Naive thymus-derived CD8-positive, alpha-beta T cell (primary cell): ENCODE data around the gene MYRIP. TPM values are rescaled to one million over a fixed set of nuclear protein-coding genes. Genes with fewer than 3 reads are reported as not detected.

Experiments used
- ATAC-seq, 2 donors: fragments of 150-1000 bp; cut with Tn5 transposase in 1 of 2; sonication (Bioruptor Pico), chemical (Tn5 transposase) in 1 of 2; 1 replicate in 1 of 2; 2 replicates in 1 of 2; pipeline ENCODE4 v1.10.0; 2021; ENCODE audit warnings: mild to moderate bottlenecking in 2 of 2, moderate library complexity in 2 of 2
- POLR2A ChIA-PET: fragments of 350-600 bp; sonication (Branson Sonifier 250); formaldehyde crosslinking; loops from one replicate; lab custom pipeline; 2021; ENCODE audit warnings: antibody characterized with exemption; lab: Charles Lee
- DNase-seq, 10 donors: peaks; one replicate each; pipeline versions ENCODE4 v3.0.0 to v3.0.0-alpha.2; 2020 to 2022
- H3K27ac Mint-ChIP-seq, 10 donors: one replicate each; pipeline ENCODE4 v1.8.0; 2020 to 2022; ENCODE audit warnings: mild to moderate bottlenecking in 10 of 10, mixed read lengths in 10 of 10, moderate library complexity in 4 of 10, inconsistent platforms in 1 of 10
- H3K27me3 Mint-ChIP-seq, 5 donors: one replicate each; pipeline ENCODE4 v1.8.0; 2021 to 2022; ENCODE audit warnings: mixed read lengths in 5 of 5
- H3K36me3 Mint-ChIP-seq, 3 donors: one replicate each; pipeline ENCODE4 v1.8.0; 2020 to 2022; ENCODE audit warnings: mixed read lengths in 3 of 3, mild to moderate bottlenecking in 2 of 3, inconsistent platforms in 1 of 3
- H3K4me1 Mint-ChIP-seq, 4 donors: one replicate each; pipeline ENCODE4 v1.8.0; 2021 to 2022; ENCODE audit warnings: mixed read lengths in 4 of 4
- H3K4me3 Mint-ChIP-seq, 10 donors: one replicate each; pipeline ENCODE4 v1.8.0; 2020 to 2022; ENCODE audit warnings: mild to moderate bottlenecking in 10 of 10, mixed read lengths in 10 of 10, moderate library complexity in 6 of 10, inconsistent platforms in 1 of 10
- H3K9me3 Mint-ChIP-seq, 9 donors: one replicate each; pipeline ENCODE4 v1.8.0; 2020 to 2022; ENCODE audit warnings: mixed read lengths in 9 of 9, mild to moderate bottlenecking in 3 of 9, inconsistent platforms in 1 of 9, moderate library complexity in 1 of 9
- polyA plus RNA-seq, 3 donors: library from polyadenylated mRNA; unstranded; fragments of 300-500 nt; fragmentation: Illumina TruSeq; gene quantifications; one replicate each; pipeline ENCODE4 v1.2.3, GENCODE V29; 2021
- total RNA-seq, 8 experiments: library from RNA in 2 of 8; stranded (reverse) in 2 of 8; gene quantifications; one replicate each; pipeline ENCODE4 v1.2.3 and lab custom pipeline; 2021 to 2026

MYRIP gene
- total and polyA plus RNA-seq, 5 experiments from 2014 or later: 0.08 TPM; not detected in 4

DNA sequence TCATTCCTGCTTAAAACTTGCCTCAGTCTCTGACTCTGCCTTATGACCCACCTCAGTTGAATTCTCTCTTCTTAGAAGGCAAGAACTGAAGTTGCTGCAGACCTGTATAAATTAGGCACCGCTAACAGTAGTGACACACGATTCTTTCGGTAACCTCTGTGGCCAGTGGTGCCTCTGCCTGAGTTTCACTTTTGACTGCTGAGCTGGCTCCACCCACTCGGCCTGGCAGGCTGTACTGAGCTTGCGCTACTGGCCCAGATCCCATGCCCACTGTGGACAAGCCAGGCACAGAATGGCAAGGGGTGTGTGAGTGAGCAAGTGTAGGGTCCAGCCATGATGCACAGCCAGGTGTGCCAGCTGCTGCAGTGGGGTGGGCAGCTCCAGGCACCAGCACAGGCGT is 481.0 kb downstream of the MYRIP start:
- no peak for DNase-seq
- POLR2A ChIA-PET: interaction anchor here (0.5 kb wide), 1 partner anchor 20 kb away, joined by 4 read pairs; no protein-coding TSS in a partner anchor
- peak overlapping the region in 1 of 10 donors; percentile 50 for H3K4me3 Mint-ChIP-seq
- no peaks in the 10 kb centered on the region for H3K4me1 Mint-ChIP-seq
- peaks cover 0 to 7% (median 0%) of the 10 kb centered on the region in 9 donors for H3K9me3 Mint-ChIP-seq
- H3K36me3 Mint-ChIP-seq: peaks cover 16 to 58% (median 42%) of the 10 kb centered on the region in 3 donors
- ATAC-seq: no peak
- H3K27me3 Mint-ChIP-seq: no peaks in the 10 kb centered on the region
- H3K27ac Mint-ChIP-seq: no peak overlapping the region

GRCh38 chr3:40291471-40291870 is 482.1 kb downstream of the MYRIP start:
- Mint-ChIP-seq H3K27me3 (no peaks in the 10 kb centered on the region), H3K36me3 (peaks cover 15 to 57% (median 52%) of the 10 kb centered on the region in 3 donors)

GRCh38 chr3:40292637-40293349 is 483.4 kb downstream of the MYRIP start:
- DNase-seq (no peak), ATAC-seq (no peak)
- no peaks in the 10 kb centered on the region for H3K4me1 Mint-ChIP-seq
- H3K4me3 Mint-ChIP-seq: no peak overlapping the region
- POLR2A ChIA-PET: interaction anchor here (1.3 kb wide), 1 partner anchor 16 kb away, joined by 3 read pairs; no protein-coding TSS in a partner anchor
- H3K9me3 Mint-ChIP-seq: peaks cover 0 to 2% (median 0%) of the 10 kb centered on the region in 9 donors
- peaks cover 20 to 63% (median 61%) of the 10 kb centered on the region in 3 donors for H3K36me3 Mint-ChIP-seq
- H3K27me3 Mint-ChIP-seq: no peaks in the 10 kb centered on the region
- no peak overlapping the region for H3K27ac Mint-ChIP-seq

More at GRCh38 chr3:40291471-40291870, 482.1 kb downstream of the MYRIP start:
- DNase-seq (no peak), ATAC-seq (no peak)
- Mint-ChIP-seq H3K4me3 (no peak overlapping the region), H3K4me1 (no peaks in the 10 kb centered on the region), H3K27ac (no peak overlapping the region), H3K9me3 (peaks cover 0 to 2% (median 0%) of the 10 kb centered on the region in 9 donors)
- POLR2A ChIA-PET: no interaction called here

DNA sequence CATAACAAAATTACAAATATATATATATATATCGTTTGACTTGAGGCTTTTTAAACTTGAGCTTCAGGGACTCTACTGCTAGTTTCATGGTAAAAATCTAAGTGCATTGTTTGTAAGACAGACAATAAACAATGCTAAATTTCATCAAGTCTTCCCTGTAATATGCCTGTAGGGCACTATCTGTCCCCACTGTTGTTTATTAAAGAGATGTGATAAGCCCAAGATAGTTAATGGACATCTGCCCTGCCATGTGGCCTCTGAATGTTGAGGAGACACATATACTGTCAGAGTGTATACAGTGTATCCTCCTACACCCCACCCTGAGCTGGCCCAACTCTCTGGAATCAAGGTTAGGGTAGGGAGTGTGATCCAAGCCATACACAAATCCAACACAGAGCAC is 485.0 kb downstream of the MYRIP start:
- no peaks in the 10 kb centered on the region for H3K4me1 Mint-ChIP-seq

DNA sequence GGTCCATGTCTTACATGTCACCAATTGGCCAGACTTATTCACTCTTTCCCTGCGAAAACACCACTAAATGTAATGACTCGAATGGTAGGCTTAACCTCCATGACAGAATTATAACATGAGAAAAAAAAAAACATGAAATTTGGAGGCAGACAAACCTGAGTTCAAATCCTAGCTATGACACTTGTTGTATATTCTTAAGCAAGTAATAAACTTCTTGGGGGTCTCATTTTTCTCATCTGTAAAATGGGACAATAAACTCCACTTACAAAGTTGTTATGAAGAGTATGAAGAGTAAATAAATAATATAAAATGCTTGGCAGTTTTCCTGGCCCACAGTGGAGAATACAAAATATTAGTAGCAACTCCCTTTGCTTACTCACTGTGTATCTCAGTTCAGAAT is 488.7 kb downstream of the MYRIP start:
- Mint-ChIP-seq H3K27me3 (no peaks in the 10 kb centered on the region), H3K4me1 (no peaks in the 10 kb centered on the region), H3K36me3 (peaks cover 22 to 64% (median 58%) of the 10 kb centered on the region in 3 donors), H3K9me3 (no peaks in the 10 kb centered on the region), H3K27ac (no peak overlapping the region), H3K4me3 (no peak overlapping the region)
- no peak for DNase-seq
- POLR2A ChIA-PET: interaction anchor here (1.7 kb wide), 1 partner anchor 11 kb away, joined by 5 read pairs; the partner anchor contains the start of gene EIF1B
- ATAC-seq: no peak

More for the DNA sequence above, 485.0 kb downstream of the MYRIP start:
- Mint-ChIP-seq H3K27ac (no peak overlapping the region), H3K9me3 (peaks cover 0 to 2% (median 0%) of the 10 kb centered on the region in 9 donors), H3K4me3 (no peak overlapping the region), H3K36me3 (peaks cover 20 to 66% (median 65%) of the 10 kb centered on the region in 3 donors), H3K27me3 (no peaks in the 10 kb centered on the region)
- POLR2A ChIA-PET: no interaction called here
- DNase-seq (no peak), ATAC-seq (no peak)

- Mint-ChIP-seq H3K4me3 (no peak overlapping the region), H3K36me3 (peaks cover 22 to 57% (median 53%) of the 10 kb centered on the region in 3 donors)
- POLR2A ChIA-PET: no interaction called here
Observed at GRCh38 chr3:40299130-40299720, 489.8 kb downstream of the MYRIP start.

DNA sequence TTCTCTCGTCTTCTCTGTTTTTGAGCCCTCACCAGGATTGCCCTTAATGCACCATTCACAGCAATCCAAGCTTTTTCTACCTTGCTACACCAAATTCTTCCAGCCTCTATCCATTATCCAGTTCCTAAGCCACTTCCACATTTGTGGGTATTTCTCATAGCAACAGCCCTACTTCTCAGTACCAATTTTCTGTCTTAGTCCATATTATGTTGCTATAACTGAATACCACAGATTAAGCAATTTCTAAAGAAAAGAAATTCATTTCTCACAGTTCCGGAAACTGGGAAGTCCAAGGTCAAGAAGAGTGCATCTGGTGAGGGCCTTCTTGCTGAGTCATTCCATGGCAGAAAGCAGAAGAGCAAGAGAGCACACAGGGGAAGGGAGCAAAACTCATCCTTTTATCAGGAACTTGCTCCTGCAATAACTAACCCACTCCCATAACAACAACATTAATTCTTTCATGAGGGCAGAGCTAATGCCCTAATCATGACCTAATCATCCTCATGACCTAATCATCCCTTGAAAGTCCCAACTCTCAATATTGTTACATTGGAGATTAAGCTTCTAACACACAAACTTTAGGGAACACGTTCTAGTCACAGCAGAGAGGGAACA is 490.4 kb downstream of the MYRIP start:
- Mint-ChIP-seq H3K27me3 (no peaks in the 10 kb centered on the region), H3K36me3 (peaks cover 17 to 53% (median 48%) of the 10 kb centered on the region in 3 donors), H3K27ac (peak overlapping the region in 1 of 10 donors; percentile 16), H3K9me3 (no peaks in the 10 kb centered on the region), H3K4me3 (no peak overlapping the region), H3K4me1 (no peaks in the 10 kb centered on the region)
- DNase-seq: no peak
- ATAC-seq: no peak
- POLR2A ChIA-PET: no interaction called here

More at GRCh38 chr3:40299130-40299720, 489.8 kb downstream of the MYRIP start:
- Mint-ChIP-seq H3K9me3 (no peaks in the 10 kb centered on the region), H3K27ac (no peak overlapping the region), H3K4me1 (no peaks in the 10 kb centered on the region), H3K27me3 (no peaks in the 10 kb centered on the region)
- ATAC-seq (no peak), DNase-seq (no peak)

- POLR2A ChIA-PET: no interaction called here
- Mint-ChIP-seq H3K4me3 (no peak overlapping the region), H3K4me1 (no peaks in the 10 kb centered on the region), H3K9me3 (no peaks in the 10 kb centered on the region), H3K27ac (no peak overlapping the region), H3K27me3 (no peaks in the 10 kb centered on the region), H3K36me3 (peaks cover 11 to 40% (median 31%) of the 10 kb centered on the region in 3 donors)
- ATAC-seq (no peak), DNase-seq (no peak)
Observed at GRCh38 chr3:40302784-40303183, 493.4 kb downstream of the MYRIP start.

DNA sequence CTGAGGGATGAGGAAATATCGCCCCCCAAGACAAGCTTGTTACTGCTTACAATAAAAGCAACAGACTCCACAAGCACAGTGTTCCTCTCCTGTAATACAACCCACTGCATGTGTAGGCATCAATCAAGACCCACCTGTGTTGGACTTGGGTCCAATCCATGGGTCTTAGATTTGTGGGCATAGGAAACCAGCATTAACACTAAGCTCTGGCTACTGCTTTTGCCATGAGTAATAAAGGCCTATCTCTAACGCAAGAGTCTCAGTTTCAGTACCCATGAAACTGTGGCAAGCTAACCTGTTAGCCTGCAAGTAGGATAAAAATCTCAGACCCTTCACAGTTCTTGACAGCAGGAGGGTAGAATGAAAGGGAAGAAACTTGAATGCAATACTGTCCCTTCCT is 494.9 kb downstream of the MYRIP start:
- POLR2A ChIA-PET: no interaction called here

GRCh38 chr3:40306336-40306735 is 496.9 kb downstream of the MYRIP start:
- Mint-ChIP-seq H3K4me3 (no peak overlapping the region), H3K27ac (no peak overlapping the region), H3K9me3 (no peaks in the 10 kb centered on the region), H3K4me1 (peaks cover 5 to 24% (median 18%) of the 10 kb centered on the region in 4 donors), H3K27me3 (no peaks in the 10 kb centered on the region), H3K36me3 (peaks cover 9 to 15% (median 10%) of the 10 kb centered on the region in 3 donors)
- DNase-seq: no peak
- POLR2A ChIA-PET: no interaction called here
- ATAC-seq: no peak

More for the DNA sequence above, 494.9 kb downstream of the MYRIP start:
- Mint-ChIP-seq H3K9me3 (no peaks in the 10 kb centered on the region), H3K27me3 (no peaks in the 10 kb centered on the region), H3K4me1 (peaks cover 0 to 10% (median 9%) of the 10 kb centered on the region in 4 donors), H3K36me3 (peaks cover 11 to 29% (median 22%) of the 10 kb centered on the region in 3 donors), H3K27ac (no peak overlapping the region), H3K4me3 (no peak overlapping the region)
- DNase-seq (no peak), ATAC-seq (no peak)

- DNase-seq (no peak), ATAC-seq (no peak)
- Mint-ChIP-seq H3K27ac (peak overlapping the region in 1 of 10 donors; percentile 7), H3K9me3 (no peaks in the 10 kb centered on the region), H3K36me3 (peaks cover under 1 to 17% (median 16%) of the 10 kb centered on the region in 3 donors), H3K4me3 (no peak overlapping the region), H3K27me3 (no peaks in the 10 kb centered on the region), H3K4me1 (peaks cover 5 to 33% (median 26%) of the 10 kb centered on the region in 4 donors)
- POLR2A ChIA-PET: no interaction called here
Observed at GRCh38 chr3:40307176-40307575, 497.8 kb downstream of the MYRIP start.

DNA sequence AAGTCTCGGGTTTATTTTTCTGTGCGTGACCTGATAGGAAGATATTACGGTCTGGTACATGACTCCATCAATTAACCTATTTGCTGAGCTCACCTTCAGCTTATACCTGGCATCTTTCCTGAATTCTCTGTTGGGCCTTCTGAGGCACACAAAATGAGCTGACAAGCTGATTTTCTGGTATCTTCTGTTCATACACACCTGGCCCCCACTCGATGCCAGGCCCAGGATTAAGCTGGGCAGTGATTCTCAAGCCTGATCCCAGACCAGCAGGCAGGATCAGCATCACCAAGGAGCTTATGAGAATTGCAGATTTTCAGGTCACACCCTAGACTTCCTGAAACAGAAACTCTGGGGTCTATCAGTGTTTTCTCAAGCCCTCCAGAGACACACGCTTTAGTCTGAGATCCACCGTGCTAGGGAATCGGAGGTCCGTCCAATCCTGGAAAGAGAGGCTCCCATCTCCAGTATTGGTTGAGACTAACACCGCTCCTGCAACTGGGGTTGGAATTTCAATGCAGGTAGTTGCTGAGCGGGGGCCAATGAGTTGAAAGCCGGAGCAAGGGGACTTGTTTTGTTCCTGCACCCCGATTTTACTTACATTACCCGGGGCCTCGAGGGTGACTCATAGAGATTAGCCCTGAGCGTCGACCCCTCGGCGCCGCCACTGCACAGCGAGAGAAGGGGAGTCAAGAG is 499.5 kb downstream of the MYRIP start:
- H3K36me3 Mint-ChIP-seq: peaks cover 0 to 34% (median 18%) of the 10 kb centered on the region in 3 donors
- DNase-seq (peak in 1 of 10 donors; percentile 20), ATAC-seq (peak; percentile 2 to 13)
- H3K27me3 Mint-ChIP-seq: no peaks in the 10 kb centered on the region
- H3K4me3 Mint-ChIP-seq: peak overlapping the region; percentile 98 to 100 (median 99)
- peaks cover 9 to 44% (median 33%) of the 10 kb centered on the region in 4 donors for H3K4me1 Mint-ChIP-seq
- POLR2A ChIA-PET: interaction anchor here (1.1 to 3.3 kb wide), 8 partner anchors 11 to 891 kb away, joined by 3 to 17 read pairs (median 5); partner anchors contain the start of genes CTNNB1, RPL14 and ZNF621
- peak overlapping the region; percentile 98 to 100 (median 99) for H3K27ac Mint-ChIP-seq
- no peaks in the 10 kb centered on the region for H3K9me3 Mint-ChIP-seq
